Mucosa of gallbladder (tissue), 1 donor: ENCODE measurements around the gene SYNE1. TPM values are rescaled to one million over a fixed set of nuclear protein-coding genes. Genes with fewer than 3 reads are reported as not detected.
"Not testable (repeated sequence)": the region's sequence is repeated elsewhere in the genome, so short reads cannot be mapped to it uniquely, and the experiment has no call there.

Source experiments
- DNase-seq: peaks from one replicate; pipeline ENCODE4 v3.0.0-alpha.2; 2020; ENCODE audit warnings: low spot score
- total RNA-seq: library from RNA; stranded (reverse); gene quantifications from one replicate; pipeline ENCODE4 v1.2.1, GENCODE V29; 2021
- donor health status: DM: no; HTN: no; CAD: no.

Gene SYNE1
- total RNA-seq, 1 donor from 2014 or later = 65.6 TPM

DNA sequence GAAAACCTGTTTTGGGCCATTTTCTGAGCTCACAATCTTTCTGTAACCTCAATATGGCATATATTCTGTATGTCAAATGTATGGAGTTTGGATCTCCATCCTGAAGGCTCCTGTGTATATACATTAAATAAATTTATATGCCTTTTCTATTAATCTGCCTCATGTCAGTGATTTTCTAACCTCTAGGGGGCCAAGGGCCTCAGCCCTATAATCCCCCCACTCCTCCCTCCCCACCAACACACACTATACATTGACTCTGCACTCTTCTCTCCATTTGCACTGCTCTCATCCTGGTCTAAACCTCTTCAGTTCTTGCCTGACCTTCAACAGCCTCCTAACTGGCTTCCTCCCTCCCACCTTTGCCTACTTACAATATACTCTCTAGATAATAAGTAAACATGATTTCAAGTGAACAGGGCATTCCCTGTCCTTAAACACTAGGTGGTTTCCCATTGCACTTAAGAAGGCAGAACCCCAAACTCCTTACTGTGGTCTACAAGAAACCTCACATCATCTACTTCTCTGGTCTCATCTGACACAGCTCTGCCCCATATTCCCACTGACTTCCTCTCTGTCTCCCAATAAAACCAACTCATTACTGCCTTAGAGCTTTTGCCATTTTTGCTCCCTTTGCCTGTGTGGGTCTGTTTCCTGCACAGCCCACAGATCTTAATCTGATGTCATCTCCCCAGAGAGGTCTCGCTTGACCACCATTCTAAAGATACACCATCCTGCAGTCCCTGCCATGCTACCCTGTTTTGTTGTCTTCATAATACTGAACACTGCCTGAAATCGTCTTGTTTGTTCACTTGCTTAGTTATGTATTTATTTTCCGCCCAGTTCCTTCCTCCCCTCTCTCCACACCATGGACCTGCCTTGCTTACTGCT lies 213.7 kb downstream of the SYNE1 start:
- no peak for DNase-seq

DNA sequence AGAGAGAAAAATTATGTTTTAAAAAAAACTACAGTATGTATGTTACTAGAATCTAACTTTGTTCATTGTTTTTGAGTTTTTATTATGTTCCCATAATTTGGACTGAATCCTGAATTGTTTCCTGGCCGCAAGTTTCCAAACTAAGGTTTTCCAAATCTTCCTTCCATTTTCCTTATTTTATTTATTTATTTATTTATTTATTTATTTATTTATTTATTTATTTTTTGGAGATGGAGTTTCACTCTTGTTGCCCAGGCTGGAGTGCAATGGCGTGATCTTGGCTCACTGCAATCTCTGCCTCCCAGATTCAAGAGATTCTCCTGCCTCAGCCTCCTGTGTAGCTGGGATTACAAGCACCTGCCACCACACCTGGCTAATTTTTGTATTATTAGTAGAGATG lies 215.7 kb downstream of the SYNE1 start:
- DNase-seq = not testable (repeated sequence)

DNA sequence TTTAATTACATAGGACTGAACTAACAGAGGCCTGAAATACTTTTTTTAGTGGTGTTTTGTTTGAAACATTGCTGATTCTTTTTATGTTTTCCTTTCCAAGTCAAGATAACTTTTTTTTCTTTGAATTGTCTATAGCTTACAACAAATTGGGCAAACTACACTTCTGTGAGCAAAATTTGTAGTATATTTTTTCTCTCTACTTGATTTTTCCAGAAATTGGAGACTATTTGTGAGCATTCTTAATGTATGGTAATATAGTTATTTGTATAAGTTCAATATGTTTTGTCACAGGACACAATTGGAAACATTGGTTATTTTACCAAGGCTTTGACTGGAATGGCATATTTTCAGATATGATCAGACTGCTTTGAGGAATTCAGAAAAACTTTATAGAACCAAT lies 216.5 kb downstream of the SYNE1 start:
- DNase-seq = no peak

DNA sequence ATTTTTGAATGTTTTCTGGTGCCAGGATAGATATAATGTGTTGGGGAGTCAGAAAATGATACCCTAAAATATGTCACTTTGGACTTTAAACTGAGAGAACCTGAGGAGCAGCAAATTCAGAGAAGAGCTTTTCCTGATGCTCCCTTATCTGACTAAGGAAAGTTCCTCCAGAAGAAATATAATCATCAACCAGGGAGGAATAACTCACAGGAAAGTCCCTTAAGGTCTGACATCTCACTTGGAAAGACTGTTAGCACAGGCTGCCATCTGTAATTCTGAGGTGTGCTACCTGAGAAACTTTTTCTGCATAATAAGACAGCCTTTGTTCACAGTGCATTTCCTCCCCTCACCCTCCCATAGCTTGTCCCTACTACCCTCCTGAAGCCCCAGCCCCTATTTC lies 218.6 kb downstream of the SYNE1 start:
- DNase-seq = no peak

DNA sequence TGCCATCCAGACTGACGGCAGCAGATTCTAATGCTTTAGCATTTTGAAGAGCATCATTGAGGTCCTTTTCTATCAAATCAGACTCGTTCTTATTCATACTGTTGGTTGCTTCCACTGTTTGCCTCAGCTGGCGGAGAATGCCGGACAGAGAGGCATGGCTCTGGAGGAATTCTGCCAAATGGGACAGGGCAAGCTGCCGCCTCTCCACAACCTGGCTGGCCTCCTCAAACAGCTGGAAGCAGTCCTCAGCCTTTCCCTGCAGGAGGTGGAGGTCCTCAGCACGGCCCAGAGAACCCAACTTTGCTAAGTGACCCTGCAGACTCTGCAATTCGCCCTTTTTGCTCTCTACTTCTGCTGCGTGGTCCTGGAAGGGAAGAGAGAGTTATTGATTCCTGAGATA lies 220.5 kb downstream of the SYNE1 start:
- no peak for DNase-seq

DNA sequence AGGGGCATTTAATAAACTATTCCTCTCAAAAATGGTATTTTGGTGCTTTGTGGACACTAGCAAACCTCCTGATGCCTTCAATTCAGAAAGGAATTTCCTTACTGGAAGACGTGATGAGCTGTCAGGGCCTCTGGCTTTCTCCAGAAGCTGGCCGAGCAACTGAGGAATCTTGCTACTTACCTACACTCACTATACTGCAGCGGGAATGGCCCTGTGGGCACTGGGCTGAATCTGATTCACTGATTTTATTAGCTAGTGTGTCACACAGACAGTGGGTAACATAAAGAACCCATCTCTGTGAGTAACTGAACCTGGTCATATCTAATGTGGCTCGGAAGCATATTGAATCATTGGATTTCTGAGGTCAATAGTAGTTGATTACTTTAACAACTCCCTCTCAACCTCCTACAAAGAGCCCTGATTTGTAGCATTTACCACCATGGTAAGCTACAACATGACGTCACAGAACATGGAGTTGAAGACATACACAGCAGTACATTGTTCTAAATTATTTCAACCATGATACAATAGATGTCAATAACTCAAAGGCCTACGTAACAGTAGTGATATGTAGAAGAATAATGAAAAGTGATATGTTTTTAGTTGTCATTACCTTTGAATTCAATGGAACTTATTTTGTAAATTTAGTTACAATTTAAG lies 232.1 kb downstream of the SYNE1 start:
- DNase-seq = no peak

DNA sequence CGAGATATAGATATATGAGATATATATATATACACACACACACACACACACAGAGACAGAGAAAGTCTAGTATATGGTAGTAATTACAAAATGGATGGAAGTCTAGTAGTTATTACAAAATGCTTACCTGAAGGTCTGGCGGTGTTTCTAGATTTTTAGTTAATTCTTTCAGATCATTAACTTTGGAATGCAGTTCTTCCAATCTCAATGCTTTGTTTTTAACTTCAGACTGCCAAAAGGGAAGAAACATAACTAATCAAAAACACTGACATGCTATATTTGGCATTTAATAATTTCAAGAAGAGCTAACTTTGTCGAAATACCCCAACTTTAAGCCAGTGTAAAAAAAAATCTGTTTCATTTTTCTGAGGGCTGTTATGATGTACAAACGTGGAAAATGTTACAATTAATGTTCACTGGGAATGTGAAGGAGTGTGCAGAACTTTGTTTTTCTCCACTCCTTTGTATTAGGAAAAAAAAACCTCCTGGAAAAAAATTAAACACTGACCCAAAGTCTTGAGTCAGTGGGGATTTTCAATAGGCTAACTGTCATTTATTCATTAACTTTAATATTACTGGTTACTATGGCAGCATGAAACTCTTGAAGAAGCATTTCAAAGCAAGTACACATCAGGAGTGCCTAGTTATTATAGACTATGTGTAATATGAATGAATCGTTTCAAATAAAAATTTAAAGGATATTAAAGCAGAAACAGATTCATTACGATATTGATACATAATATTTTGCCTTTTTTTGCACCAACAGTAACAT lies 232.9 kb downstream of the SYNE1 start:
- DNase-seq = no peak

DNA sequence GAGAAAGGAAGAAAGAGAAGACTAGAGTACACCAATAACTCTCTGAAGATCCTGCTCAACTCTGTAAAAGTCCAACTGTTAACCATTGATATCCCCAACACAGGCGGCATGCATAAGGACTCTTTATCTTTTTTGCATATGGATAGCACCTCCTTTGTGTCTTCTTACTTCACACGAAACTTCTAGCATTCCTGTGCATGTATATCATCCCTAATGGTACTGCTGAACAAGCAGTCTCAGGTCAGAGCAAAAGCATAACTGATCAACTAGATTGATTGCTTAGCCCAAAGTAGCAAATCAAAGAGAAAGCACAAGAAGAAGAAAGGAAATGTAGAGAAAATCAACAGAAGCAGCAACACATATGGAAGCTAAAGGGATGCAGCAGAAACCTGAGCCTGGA lies 234.4 kb downstream of the SYNE1 start:
- no peak for DNase-seq

DNA sequence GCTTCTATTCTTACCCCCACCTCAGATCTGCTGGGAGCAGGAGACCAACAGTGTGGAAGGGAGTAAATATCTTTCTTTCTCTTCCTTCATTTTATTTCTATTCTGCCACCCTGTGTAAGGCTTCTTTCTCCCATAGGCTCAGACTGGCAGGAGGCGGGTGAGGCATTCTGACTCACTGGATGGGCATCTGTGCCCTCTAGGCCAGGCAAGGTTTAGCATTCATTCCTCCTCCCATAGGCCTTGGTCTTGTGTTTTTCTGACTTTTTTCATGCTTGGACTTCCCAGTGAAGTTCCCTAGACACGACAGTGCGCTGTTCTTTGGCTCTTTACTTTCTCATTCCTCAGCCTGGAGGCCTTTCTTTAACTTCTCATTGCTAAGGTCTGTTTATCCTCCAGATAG lies 235.2 kb downstream of the SYNE1 start:
- DNase-seq = no peak

DNA sequence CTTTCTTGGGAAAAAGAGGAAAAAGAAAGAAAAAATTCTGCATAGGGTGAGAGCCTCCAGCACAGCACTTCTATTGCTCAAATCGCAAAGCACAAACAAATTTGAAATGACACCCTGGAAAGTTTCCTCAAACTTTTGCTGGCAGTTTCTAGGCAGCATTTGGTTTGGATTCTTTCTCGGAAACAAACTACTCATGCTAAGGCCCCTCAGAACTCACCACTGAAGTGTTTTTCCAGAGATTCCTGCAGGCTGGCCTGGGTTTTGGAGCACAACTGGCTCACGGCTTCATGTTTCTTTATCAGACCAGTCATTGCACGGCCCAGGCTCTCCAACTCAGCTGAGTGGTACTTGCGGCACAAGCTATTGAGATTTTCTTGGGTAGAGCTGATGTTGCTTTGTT lies 237.8 kb downstream of the SYNE1 start:
- no peak for DNase-seq

DNA sequence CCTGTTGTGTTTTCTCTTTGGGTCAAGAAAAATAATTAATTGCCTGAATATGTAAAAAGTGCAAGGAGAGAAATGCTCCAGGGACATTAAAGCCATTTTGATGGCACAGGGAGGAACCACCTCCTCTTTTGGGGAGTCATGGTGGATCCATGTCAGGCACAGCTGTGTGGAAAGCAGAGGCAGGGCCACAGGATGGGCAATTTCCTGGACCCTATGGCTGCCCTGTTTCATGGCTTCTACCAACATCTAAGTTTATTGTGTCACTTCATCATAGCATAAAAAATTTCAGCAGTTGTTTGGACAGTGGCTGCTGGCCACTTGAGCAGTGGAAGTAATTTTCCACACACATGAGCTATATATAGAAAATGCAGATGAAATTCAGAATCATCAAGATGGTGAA lies 238.2 kb downstream of the SYNE1 start:
- DNase-seq = no peak

DNA sequence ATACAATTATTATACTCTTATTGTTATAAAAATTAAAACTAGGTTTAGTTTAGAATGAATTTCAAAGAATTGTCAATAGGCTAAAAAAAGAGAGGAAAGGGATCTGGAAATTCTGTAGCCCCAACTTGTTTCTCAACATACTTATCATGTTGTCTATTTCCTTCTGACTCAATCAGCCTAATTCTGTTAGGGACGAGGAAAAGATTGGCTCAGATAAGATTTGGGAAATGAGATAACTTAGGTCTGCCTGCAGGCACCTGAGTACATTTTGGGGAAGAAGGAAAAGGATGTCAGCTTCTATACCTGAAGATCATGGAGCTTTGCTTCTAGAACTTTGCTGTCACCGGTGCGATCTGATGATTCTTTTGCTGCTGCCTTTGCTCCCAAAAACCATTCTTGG lies 238.8 kb downstream of the SYNE1 start:
- no peak for DNase-seq

DNA sequence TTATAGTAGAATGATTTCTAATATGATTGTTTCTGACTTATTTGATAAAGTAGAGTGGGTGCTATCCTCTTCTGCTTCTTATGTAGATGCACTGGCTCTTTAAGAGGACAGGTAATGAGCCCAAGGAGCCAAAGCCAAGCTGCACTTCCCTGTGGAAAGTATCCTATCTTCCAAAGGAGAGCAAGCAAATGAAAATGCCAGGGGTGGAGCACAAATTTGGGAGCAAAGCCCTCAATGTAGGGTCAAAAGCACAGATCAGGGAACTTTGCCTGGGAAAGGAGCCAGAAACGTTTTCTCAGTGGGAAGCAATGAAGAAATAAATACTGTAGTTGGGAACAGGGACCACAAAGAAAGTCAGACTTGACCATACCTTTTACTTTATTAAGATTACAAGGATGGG lies 242.9 kb downstream of the SYNE1 start:
- no peak for DNase-seq

DNA sequence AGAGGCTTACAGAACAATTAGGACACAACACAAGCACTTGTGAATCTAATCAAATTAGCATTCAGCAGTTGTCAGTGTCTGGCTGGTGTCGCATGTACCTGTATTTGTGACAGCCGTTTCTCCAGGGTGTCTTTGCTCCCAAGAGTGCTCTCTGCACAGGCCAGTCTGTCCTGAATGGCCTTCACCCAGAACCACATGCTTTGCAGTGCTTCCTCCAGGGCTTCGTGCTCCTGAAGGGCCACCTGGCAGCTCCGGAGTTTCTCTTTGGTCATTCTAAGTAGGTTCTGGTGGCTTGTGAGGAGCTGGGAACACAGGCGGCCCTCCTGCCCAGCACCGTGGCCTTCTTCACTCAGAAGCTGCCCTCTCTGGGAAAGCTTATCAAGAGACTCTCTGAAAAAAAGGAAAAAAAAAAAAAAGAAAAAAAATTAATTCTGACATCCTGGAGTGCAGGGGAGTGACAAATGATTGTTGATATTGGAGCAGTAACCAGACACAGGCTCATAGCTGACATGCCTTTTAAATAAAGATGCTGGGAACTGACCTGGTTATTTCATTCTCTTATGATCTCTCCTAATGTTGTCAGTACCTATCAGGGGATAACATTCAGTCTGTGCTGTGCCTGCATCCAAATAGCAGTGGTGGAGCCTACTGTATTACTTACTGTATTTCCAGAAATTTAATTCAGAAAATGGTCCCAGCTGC lies 245.8 kb downstream of the SYNE1 start:
- DNase-seq = no peak

DNA sequence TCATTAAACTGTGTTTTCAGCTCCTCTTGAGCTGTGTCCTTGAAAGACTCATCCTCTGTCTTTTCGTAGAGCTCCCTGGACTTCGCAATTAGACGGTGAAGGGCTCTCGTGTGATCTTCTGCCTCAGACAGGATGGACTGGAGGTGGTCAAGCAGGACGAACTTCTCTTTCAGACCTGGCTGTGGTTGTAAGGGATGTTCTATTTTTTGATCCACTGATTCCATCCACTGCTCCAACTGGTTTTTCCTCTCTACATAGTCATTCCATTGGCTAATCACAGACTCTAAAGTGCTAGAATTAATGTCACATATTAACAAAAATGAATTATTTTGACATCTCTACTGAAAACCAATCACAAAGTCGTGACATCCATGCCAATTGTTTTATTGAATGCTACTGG lies 250.1 kb downstream of the SYNE1 start:
- DNase-seq = no peak

DNA sequence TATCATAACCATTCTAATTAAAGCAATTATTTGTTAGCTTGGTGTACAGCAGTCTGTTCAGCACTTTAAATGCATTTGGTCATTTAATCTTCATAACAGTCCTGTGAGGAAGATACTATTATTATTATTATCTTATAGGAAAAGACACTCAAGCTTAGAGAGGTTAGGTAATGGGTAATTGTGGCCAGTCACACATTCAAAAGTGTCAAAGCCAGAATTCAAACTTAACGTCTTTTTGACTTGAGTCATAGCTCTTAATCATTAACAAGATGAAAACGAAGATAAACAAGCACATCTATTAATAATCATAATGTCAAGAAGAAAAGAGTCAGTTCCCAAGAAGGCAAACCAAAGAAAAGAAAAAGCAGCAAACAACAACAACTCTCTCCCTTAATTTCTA lies 251.0 kb downstream of the SYNE1 start:
- DNase-seq = no peak

DNA sequence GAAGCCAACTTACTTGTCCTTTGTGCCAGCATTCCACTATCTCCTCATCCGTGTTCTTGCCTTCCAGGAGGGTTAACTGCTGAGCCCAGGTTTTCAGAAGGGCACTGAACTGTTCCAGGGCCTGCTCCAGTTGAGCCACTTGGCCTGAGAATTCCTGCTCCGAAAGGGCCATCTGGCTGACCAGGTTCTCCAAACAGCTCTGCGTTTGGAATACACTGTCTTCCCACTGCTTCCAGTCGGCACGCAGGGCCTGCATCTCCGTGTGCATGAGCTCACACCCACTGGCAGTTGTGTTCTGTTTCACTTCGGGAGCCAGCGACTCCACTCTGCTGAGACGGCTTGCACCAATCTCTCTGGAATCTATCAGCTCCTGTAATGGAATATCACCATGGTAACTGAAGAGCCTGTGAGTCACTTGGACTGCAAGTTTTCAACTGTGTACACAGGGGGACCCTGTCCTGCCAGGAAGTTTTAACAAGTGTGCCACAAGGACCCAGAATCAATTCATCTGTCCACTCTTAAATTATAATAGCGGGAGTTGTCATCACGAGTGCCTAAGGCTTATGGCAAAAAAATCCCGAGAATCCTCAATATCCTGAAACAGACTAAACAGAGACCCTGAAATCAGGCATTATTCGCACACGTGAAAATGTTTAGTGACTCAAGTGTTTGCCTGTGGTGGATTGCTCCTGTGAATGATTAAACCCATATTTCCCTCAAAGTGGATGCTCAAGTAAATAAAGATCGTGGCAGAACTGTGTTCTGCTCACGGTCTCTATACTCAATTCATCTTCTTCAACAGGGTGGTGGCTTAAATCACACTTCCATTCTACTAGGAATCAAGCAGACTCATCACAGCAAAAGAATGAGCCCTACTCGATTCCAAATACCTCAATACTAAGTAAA lies 255.9 kb downstream of the SYNE1 start:
- DNase-seq = peak; percentile 72

DNA sequence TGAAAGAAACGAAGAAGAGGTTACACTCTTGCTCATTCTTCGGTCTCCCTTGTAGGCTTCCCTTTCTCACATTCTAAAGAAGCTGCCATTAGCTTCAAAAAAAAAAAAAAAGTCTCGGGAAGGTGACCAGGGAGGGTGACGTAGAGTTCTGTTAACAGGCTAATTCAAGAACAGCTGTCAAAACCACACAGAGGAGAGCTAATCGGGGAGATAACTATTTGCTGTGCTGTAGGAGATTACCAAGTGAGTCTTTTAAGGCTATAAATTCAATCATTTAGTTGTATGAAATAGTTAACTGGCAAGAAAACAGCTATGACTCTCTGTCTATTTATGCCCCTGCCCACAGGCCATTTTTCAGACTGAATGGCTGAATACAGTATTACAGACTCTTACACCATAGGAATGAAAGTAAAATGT lies 256.8 kb downstream of the SYNE1 start:
- DNase-seq = no peak

DNA sequence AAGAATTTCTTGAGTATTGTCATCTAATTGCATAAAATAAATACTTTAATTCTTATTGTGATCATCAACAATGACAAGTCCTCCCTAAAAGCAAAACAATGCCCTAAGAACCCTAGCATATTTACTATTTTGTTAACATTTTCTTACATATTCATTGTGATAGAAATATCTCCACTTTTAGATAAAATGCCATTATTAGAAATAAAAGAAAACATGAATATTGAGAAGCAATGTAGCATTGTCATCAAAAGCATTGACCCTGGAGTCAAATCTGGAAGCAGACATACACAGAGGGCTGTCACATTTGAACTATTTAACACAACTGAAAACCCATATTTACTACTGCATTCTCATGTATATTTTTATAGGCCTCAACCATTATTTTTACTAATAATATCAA lies 257.7 kb downstream of the SYNE1 start:
- DNase-seq = no peak

DNA sequence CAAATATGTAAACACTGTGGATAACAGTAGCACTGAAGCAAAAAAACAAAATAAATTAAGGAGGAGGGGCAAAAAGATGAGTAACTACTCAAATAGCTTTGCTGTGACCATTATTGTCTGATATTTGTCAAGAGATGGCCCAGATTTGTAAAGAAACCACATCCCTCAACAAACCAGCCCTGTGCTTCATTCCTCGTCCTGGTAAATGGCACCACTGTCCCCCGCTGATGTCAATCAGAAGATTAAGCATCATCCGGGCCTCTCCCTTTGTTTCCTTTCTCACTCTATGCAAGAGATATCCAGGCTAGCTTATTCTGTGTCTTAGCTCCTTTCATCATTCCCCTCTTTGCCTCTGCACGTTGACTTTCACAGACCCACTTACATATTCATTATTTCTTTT lies 259.0 kb downstream of the SYNE1 start:
- DNase-seq = no peak

DNA sequence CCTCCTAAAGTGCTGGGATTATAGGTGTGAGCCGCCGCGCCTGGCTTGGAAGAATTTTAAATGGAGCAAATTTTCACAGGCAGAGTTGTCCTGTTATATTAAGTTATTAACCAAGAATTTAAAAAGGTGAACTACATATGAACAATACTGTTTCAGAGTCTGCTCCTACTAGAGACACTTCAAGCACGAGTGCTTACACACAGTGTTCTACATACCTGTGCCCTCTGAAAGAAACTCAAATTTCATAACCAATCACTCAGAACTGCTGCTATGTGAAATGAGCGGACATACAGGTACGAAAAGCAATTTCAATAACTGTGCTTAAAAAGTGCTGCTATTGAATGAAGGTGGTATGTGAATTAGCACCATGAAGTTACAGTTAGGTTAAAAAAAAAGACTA lies 262.0 kb downstream of the SYNE1 start:
- no peak for DNase-seq
